Vagina (tissue), 2 donors: ENCODE results near the gene C5orf63.

ENCODE experiments used
- POLR2A ChIP-seq, 2 donors: fragments of 450-650 bp; IDR thresholded peaks; one replicate each; pipeline ENCODE4 v1.6.1; 2017; ENCODE audit warnings: antibody characterized with exemption in 2 of 2, mild to moderate bottlenecking in 2 of 2, moderate library complexity in 2 of 2
- POLR2AphosphoS5 ChIP-seq, 2 donors: sonication (generic); formaldehyde crosslinking; IDR thresholded peaks; one replicate each; pipeline ENCODE4 v1.9.0; 2017; ENCODE audit warnings: antibody characterized with exemption in 2 of 2, mild to moderate bottlenecking in 2 of 2, low read depth in 1 of 2; ENCODE audit not compliant: insufficient read depth in 1 of 2
- TF ChIP-seq, protein P1 (sequence below), 3 experiments: fragments of 450-650 bp in 2 of 3; fragments of 200-600 bp in 1 of 3; sonication (generic) in 1 of 3; IDR thresholded peaks; one replicate each; pipeline ENCODE4 v1.5.1; 2017 to 2019; ENCODE audit warnings: antibody characterized with exemption in 3 of 3, mild to moderate bottlenecking in 2 of 3, moderate library complexity in 2 of 3

GRCh38 chr5:127094161-127094814, 21.0 kb upstream of the C5orf63 start:
- no peak for TF ChIP-seq POLR2A (IDR thresholded peaks at IDR 0.05)
- TF ChIP-seq, protein P1, sequence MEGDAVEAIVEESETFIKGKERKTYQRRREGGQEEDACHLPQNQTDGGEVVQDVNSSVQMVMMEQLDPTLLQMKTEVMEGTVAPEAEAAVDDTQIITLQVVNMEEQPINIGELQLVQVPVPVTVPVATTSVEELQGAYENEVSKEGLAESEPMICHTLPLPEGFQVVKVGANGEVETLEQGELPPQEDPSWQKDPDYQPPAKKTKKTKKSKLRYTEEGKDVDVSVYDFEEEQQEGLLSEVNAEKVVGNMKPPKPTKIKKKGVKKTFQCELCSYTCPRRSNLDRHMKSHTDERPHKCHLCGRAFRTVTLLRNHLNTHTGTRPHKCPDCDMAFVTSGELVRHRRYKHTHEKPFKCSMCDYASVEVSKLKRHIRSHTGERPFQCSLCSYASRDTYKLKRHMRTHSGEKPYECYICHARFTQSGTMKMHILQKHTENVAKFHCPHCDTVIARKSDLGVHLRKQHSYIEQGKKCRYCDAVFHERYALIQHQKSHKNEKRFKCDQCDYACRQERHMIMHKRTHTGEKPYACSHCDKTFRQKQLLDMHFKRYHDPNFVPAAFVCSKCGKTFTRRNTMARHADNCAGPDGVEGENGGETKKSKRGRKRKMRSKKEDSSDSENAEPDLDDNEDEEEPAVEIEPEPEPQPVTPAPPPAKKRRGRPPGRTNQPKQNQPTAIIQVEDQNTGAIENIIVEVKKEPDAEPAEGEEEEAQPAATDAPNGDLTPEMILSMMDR (IDR thresholded peaks at IDR 0.05) = no peak
- TF ChIP-seq POLR2AphosphoS5 (IDR thresholded peaks at IDR 0.05; ENCODE audit: insufficient read depth in 1 of 2, low read depth in 1 of 2) = no peak
